OCI-M1 (cell line): Measurements from ENCODE around the gene CLEC4M.

Experiments
- DNase-seq: peaks from one replicate; lab custom pipeline; 2025; lab: John Stamatoyannopoulos, UW

The CLEC4M gene, protein sequence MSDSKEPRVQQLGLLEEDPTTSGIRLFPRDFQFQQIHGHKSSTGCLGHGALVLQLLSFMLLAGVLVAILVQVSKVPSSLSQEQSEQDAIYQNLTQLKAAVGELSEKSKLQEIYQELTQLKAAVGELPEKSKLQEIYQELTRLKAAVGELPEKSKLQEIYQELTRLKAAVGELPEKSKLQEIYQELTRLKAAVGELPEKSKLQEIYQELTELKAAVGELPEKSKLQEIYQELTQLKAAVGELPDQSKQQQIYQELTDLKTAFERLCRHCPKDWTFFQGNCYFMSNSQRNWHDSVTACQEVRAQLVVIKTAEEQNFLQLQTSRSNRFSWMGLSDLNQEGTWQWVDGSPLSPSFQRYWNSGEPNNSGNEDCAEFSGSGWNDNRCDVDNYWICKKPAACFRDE

DNA sequence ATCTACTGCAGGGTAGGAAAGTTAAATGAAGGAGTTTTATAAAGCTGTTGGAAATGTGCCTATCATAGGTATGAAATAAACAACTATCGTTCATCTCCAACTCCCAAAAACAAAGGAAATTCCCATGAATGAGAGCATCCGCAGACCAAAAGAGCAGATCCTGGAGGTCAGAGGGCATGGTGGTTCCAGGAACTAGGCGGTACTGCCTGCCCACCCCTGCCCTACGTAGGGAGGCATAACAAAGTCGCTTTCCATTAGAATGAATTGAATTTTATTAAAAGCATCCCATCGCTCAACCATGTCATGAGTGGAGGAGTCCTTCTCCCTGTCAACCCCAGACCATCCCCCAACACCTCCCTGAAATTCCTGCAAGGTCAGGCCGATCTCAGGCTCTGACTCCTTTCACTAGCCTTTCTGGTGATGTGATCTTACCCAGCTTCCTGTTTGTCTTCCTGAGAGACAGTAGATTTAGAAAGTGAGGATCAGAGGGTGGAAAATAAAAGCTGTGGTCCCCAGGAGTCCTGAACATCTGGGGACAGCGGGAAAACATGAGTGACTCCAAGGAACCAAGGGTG, at the start of gene CLEC4M:
Gene CLEC4M (plus strand): TSS at position 525 of the 575 bp plus-strand sequence. CDS start 24 bp downstream, at position 549.
- no peak for DNase-seq

GRCh38 chr19:7715671-7716070, 47.4 kb upstream of the CLEC4M start:
- no peak for DNase-seq

DNA sequence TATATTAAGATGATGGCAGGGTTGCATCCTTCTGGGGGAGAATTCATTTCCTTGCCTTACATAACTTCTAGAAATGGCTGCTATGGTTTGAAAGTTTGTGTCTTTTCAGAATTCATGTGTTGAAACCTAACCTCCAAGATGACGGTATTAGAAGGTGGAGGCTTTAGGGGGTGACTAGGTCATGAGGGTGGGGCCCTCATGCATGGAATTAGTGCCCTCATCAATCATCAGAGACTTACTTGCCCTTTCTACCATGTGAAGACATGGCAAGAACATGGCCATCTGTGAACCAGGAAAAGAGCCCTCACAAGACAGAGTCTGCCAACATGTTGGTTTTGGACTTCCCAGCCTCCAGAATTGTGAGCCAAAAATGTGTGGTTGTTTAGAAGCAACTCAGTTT, 46.3 kb upstream of the CLEC4M start:
- DNase-seq: no peak

GRCh38 chr19:7718668-7719067, 44.4 kb upstream of the CLEC4M start:
- DNase-seq: no peak

GRCh38 chr19:7720351-7720750, 42.7 kb upstream of the CLEC4M start:
- no peak for DNase-seq

DNA sequence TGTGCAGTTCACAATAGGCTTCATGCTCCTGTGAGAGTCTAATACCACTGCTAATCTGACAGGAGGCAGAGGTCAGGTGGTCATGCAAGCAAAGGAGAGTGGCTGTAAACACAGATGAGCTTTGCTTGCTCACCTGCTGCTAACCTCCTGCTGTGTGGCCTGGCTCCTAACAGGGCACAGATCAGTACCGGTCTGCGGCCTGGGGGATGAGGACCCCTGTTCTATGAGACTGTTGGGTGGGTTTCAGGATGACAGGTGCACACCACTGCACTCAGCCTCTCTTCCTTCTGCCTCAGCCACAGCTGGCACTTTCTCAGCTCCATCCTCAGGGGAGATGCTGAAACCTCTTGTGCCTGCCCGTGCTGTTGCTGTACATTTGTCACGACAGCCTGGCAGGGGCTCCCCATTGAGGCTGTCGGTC, 40.8 kb upstream of the CLEC4M start:
- no peak for DNase-seq

DNA sequence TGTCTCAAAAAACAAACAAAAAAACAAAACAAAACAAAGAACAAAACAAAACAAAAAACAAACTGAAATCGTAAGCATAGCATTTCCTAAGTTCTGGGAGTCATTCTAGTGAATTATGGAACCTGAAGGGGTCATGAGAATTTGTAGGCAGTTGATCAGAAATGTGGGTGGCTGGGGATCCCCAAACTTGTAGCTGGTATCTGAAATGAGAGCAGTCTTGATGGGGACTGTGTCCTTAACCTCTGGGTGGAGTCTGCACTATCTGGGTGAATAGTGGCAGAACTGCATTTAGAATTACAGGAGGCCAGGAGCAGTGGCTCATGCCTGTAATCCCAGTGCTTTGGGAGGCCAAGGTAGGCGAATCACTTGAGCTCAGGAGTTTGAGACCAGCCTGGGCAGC, 37.3 kb upstream of the CLEC4M start:
- no peak for DNase-seq

GRCh38 chr19:7729211-7729610, 33.8 kb upstream of the CLEC4M start:
- DNase-seq: no peak

GRCh38 chr19:7729831-7730285, 33.2 kb upstream of the CLEC4M start:
- DNase-seq: no peak

DNA sequence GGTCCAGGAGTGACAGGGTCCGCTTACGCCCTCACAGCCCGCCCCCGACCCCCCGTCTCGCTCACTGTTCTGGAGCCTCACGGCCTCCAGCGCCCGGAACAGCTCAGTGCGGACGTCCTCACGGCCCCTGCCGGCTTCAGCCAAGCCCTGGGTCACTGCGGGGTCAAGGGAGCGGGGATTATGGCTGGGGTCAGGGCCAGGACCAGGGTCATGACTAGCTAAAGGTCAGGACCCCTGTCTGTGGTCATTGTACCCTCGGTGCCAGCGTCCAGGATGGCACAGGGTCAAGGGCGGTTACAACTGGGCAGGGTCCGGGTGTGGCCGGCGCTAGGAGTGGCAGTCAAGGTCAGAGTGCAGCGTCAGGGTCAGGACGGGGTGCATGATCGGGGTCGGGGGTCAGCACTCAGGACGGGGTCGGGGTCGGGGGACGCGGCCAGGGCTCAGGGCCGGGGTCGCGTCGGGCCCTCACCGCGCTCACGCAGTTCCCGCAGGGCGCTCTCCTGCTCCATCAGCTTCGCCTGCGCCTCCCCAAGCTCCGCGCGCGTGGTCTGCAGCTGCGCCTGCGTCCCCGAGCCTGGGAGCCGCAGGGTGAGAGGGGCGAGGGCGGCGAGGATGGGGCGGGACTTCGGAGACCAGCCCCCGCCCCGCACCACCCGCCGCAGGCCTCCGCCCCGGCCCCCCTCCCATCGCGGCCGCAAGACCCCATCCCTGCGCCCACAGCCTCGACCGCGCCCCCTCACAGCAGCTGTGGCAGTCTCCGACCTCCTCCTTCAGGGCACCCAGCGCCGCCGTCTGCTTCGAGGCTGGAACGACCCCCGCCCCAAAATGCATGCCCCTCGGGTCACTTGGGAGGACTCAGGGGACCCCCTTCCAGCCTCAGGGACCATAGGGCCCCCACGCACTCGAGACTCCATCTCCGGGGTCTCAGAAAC, 32.5 kb upstream of the CLEC4M start:
- no peak for DNase-seq

GRCh38 chr19:7731218-7731595, 31.8 kb upstream of the CLEC4M start:
- DNase-seq: no peak

DNA sequence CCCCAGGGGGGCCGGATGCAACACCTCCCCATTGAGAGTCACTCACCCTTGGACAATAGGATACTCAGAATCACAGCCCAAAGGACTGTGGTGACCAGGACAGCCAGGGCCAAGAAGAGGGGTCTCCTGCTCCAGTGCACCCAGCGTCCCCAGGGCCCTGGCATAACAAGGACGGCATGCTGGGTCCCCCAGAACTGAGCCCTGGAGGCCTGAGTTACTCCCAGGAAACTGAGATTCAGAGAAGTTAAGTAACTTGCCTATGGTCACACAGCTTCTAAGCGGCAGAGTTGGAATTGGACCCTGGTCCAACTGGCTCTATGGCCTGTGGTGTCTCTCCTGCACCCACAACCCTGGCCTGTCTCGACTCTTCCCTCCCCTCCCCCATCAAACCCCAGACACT, 31.4 kb upstream of the CLEC4M start:
- no peak for DNase-seq

DNA sequence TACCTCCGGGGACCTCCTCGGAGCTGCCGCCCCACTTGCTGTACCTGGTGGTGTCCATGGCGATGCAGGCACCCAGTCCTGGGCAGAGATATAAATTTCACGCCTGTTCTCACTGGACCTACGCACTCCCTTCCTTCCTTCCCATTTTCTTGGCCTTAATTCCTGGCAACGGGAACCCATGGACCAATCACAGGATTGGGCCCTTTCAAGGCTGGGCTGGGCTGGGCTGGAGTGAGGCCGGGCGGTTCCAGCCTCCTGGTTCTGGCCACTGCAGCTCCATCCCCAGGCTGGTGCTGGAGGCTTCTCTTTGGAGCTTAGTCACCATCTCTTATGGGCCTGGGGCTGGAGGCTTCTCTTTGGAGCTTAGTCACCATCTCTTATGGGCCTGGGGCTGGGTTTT, 31.0 kb upstream of the CLEC4M start, which contains the start of gene CLEC4G:
Gene CLEC4G (minus strand): TSS at position 66 of the 400 bp plus-strand sequence. CDS start 8 bp downstream, at position 58.
- DNase-seq: no peak

GRCh38 chr19:7733376-7733775, 29.7 kb upstream of the CLEC4M start:
- no peak for DNase-seq

DNA sequence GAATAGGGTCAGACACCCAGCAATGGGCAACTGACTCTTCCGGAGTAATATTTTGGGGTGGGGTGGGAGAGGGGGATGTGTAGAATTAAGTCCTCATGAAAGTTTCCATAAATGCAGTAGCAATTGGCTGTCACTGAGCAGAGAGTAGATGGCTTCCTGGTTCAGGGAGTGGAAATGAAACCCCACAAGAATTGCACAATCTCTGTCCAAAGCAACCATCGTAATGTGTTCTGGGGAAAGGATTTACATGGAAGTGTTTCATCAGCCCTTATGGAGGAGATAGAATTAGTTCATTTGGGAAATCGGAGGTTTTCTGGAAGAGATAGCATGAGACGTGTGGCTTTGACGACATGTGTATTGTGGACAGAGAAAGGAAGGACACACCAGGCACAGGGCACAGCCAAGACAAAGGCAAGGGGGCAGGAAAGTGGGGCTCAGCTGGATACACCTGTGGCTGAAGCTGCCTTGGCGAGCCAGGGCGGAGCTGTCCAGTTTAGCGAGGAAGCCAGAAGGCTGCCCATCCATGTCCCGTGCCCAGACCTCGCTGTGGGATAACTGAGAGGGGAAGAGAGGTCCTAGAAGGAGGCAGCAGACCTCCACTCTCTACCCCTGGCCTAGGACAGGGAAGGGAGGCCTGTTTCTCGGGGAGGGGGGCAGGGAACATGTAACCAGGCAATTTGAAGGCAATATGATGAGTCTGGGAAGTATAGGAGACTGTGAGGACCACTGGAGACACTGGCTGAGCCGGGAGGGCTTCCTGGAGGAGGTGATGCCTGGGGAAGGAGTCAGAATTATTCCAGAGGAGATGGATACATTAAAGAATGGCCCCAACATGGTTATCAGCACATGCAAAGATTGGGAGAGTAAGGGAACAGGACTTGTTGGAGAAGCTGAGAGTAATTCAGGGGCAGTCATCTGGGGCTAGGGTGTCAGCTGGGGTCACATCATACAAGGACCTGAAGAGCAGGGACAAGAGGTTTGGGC, 28.5 kb upstream of the CLEC4M start:
- peak; percentile 53 for DNase-seq

GRCh38 chr19:7736148-7736547, 26.9 kb upstream of the CLEC4M start:
- DNase-seq: no peak

DNA sequence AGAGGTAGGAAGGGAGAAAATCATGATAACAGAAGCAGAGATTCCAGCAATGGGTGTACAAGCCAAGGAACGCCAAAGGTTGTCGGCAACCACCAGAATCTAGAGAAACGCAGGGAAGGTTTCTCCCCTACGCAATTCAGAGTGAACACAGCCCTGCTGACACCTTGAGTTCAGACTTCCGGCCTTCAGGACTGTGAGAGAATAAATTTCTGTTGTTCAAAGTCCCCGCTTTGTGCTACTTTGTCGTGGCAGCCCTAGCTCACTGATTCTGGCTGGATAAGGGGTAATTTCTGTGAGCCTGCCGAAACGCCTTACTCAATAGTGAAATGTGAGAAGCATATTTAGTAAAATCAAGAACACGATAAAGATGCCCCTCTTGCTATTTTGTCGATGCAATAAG, 25.8 kb upstream of the CLEC4M start:
- no peak for DNase-seq

GRCh38 chr19:7738023-7738422, 25.0 kb upstream of the CLEC4M start:
- no peak for DNase-seq

- no peak for DNase-seq
Measured at GRCh38 chr19:7739211-7739755, 23.8 kb upstream of the CLEC4M start.

DNA sequence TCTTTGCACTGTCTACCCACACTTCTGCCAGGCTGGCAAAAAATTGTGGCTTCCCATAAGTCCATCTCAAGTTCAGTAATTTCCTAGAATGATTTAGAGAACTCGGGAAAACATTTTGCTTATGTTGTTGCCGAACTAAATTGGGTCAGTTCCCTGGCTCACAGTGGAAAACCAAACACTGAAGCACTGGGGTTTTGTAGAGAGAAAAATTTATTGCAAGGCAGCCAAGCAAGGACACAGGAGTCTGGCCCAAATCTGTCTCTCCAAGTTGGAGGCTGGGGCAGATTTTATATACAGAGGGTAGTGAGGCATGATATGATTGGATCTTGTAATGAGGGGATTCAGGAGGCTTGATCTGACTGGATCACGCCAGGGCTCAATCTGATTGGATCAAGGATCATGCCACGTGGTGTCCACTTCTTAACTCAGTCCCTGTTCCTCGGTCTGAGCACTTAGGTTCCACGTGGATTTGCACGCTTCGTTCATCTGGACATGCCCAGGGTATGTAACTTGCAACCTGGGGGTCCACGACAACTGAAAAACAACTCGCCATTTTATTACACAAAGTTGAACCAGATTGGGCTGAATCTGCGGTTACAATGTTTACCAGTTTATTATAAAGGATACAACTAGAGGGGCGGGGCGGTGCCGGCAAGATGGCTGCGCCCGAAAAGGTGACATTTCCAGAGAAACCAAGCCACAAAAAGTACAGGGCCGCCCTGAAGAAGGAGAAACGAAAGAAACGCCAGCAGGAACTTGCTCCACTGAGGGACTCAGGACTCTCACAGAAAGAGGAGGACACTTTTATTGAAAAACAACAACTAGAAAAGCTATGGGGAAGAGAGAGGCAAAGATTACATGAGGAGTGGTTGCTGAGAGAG, 23.0 kb upstream of the CLEC4M start:
- no peak for DNase-seq
